Measurements from ENCODE around the gene FGF22. TPM values are rescaled to one million over a fixed set of nuclear protein-coding genes. Genes with fewer than 3 reads are reported as not detected.

FGF22 gene
- total and polyA plus RNA-seq, 2 of the 13 experiments (the other 11 are each of a cell fraction or from before 2014, with no cell fraction given), result 0.24 TPM; not detected in 1

DNA sequence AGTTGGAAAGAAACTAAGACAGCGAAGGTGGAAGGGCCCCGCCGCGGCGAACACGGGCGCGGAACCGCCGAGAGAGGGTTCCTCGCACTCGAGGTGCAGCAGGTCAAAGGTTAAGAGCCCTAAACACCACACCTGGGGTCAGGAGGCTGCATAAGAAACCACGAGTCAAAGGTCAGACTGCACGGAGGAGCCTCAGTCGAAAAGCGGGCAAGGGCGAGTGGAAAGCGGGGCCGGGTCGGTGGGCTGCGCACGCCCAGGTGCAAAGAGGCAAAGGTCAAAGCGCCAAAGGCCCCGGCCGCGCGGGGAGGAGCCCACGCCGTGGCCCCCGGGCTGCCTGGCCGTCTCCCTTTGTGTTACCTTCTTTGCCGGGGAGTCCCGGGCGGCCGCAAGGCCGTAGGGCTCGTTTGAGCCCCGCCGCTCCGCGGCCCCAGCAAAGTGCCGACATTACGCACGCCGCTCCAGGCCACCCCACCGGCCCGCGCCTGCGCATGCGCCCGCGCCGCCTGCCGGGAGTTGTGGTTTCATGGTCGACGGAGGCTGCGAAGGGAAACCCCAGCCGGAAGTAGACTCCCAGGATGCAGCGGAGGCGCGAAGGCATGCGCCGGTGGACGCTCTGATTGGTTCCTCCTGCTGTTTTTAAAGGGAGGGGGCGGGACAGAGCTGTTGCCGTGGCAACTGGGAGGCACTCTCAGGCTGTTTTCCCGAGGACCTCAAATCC, 6.5 kb upstream of the FGF22 start, which contains the start of gene POLRMT (continued):
- TF ChIP-seq, protein P1, sequence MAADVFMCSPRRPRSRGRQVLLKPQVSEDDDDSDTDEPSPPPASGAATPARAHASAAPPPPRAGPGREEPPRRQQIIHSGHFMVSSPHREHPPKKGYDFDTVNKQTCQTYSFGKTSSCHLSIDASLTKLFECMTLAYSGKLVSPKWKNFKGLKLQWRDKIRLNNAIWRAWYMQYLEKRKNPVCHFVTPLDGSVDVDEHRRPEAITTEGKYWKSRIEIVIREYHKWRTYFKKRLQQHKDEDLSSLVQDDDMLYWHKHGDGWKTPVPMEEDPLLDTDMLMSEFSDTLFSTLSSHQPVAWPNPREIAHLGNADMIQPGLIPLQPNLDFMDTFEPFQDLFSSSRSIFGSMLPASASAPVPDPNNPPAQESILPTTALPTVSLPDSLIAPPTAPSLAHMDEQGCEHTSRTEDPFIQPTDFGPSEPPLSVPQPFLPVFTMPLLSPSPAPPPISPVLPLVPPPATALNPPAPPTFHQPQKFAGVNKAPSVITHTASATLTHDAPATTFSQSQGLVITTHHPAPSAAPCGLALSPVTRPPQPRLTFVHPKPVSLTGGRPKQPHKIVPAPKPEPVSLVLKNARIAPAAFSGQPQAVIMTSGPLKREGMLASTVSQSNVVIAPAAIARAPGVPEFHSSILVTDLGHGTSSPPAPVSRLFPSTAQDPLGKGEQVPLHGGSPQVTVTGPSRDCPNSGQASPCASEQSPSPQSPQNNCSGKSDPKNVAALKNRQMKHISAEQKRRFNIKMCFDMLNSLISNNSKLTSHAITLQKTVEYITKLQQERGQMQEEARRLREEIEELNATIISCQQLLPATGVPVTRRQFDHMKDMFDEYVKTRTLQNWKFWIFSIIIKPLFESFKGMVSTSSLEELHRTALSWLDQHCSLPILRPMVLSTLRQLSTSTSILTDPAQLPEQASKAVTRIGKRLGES (CRISPR knock-in tag; IDR thresholded peaks at IDR 0.05; ENCODE audit: borderline replicate concordance), result peak; percentile 26; the same call in 1 of the 2 replicates
- peak; percentile 70; the same call in 1 of the 2 replicates for TF ChIP-seq IRF2 (CRISPR knock-in tag; IDR thresholded peaks at IDR 0.05)
- TF ChIP-seq, protein P2, sequence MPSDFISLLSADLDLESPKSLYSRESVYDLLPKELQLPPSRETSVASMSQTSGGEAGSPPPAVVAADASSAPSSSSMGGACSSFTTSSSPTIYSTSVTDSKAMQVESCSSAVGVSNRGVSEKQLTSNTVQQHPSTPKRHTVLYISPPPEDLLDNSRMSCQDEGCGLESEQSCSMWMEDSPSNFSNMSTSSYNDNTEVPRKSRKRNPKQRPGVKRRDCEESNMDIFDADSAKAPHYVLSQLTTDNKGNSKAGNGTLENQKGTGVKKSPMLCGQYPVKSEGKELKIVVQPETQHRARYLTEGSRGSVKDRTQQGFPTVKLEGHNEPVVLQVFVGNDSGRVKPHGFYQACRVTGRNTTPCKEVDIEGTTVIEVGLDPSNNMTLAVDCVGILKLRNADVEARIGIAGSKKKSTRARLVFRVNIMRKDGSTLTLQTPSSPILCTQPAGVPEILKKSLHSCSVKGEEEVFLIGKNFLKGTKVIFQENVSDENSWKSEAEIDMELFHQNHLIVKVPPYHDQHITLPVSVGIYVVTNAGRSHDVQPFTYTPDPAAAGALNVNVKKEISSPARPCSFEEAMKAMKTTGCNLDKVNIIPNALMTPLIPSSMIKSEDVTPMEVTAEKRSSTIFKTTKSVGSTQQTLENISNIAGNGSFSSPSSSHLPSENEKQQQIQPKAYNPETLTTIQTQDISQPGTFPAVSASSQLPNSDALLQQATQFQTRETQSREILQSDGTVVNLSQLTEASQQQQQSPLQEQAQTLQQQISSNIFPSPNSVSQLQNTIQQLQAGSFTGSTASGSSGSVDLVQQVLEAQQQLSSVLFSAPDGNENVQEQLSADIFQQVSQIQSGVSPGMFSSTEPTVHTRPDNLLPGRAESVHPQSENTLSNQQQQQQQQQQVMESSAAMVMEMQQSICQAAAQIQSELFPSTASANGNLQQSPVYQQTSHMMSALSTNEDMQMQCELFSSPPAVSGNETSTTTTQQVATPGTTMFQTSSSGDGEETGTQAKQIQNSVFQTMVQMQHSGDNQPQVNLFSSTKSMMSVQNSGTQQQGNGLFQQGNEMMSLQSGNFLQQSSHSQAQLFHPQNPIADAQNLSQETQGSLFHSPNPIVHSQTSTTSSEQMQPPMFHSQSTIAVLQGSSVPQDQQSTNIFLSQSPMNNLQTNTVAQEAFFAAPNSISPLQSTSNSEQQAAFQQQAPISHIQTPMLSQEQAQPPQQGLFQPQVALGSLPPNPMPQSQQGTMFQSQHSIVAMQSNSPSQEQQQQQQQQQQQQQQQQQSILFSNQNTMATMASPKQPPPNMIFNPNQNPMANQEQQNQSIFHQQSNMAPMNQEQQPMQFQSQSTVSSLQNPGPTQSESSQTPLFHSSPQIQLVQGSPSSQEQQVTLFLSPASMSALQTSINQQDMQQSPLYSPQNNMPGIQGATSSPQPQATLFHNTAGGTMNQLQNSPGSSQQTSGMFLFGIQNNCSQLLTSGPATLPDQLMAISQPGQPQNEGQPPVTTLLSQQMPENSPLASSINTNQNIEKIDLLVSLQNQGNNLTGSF (CRISPR knock-in tag; IDR thresholded peaks at IDR 0.05), result no peak
- no peak for TF ChIP-seq ZNF44 (CRISPR knock-in tag; IDR thresholded peaks at IDR 0.05)
- 0 out of 2 replicates have a peak, but pooled peaks have one; percentile 36 for TF ChIP-seq ZNF557 (CRISPR knock-in tag; IDR thresholded peaks at IDR 0.05)
- 0 out of 2 replicates have a peak, but pooled peaks have one; percentile 23 for TF ChIP-seq KLF11 (CRISPR knock-in tag; IDR thresholded peaks at IDR 0.05)
- TF ChIP-seq NFKB2 (CRISPR knock-in tag; IDR thresholded peaks at IDR 0.05; ENCODE audit: borderline replicate concordance), result peak; percentile 87; the same call in 1 of the 2 replicates
- TF ChIP-seq, protein P3, sequence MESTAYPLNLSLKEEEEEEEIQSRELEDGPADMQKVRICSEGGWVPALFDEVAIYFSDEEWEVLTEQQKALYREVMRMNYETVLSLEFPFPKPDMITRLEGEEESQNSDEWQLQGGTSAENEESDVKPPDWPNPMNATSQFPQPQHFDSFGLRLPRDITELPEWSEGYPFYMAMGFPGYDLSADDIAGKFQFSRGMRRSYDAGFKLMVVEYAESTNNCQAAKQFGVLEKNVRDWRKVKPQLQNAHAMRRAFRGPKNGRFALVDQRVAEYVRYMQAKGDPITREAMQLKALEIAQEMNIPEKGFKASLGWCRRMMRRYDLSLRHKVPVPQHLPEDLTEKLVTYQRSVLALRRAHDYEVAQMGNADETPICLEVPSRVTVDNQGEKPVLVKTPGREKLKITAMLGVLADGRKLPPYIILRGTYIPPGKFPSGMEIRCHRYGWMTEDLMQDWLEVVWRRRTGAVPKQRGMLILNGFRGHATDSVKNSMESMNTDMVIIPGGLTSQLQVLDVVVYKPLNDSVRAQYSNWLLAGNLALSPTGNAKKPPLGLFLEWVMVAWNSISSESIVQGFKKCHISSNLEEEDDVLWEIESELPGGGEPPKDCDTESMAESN (CRISPR knock-in tag; conservative IDR thresholded peaks at IDR 0.05), result no peak
- peak; percentile 78; the same call in 1 of the 2 replicates for TF ChIP-seq ZFP90 (CRISPR knock-in tag; IDR thresholded peaks at IDR 0.05; ENCODE audit: borderline replicate concordance)
- TF ChIP-seq HDAC1 (CRISPR knock-in tag; IDR thresholded peaks at IDR 0.05), result peak; percentile 57
- TF ChIP-seq, protein P4, sequence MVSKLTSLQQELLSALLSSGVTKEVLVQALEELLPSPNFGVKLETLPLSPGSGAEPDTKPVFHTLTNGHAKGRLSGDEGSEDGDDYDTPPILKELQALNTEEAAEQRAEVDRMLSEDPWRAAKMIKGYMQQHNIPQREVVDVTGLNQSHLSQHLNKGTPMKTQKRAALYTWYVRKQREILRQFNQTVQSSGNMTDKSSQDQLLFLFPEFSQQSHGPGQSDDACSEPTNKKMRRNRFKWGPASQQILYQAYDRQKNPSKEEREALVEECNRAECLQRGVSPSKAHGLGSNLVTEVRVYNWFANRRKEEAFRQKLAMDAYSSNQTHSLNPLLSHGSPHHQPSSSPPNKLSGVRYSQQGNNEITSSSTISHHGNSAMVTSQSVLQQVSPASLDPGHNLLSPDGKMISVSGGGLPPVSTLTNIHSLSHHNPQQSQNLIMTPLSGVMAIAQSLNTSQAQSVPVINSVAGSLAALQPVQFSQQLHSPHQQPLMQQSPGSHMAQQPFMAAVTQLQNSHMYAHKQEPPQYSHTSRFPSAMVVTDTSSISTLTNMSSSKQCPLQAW (CRISPR knock-in tag; IDR thresholded peaks at IDR 0.05), result 0 out of 2 replicates have a peak, but pooled peaks have one; percentile 16
- TF ChIP-seq ZNF329 (CRISPR knock-in tag; IDR thresholded peaks at IDR 0.05; ENCODE audit: low read depth), result no peak
- no peak for TF ChIP-seq CCAR2 (optimal IDR thresholded peaks at IDR 0.05; ENCODE audit: low read depth, low read length)
- no peak for TF ChIP-seq NBN (conservative IDR thresholded peaks at IDR 0.05)
- no peak for TF ChIP-seq LCORL (IDR thresholded peaks at IDR 0.05)
- TF ChIP-seq LCORL (CRISPR knock-in tag; IDR thresholded peaks at IDR 0.05), result 0 out of 2 replicates have a peak, but pooled peaks have one; percentile 17
- no peak for TF ChIP-seq DNMT3B (CRISPR knock-in tag; conservative IDR thresholded peaks at IDR 0.05)
- TF ChIP-seq NCOR1 (IDR thresholded peaks at IDR 0.05; ENCODE audit: borderline replicate concordance, low read length), result peak; percentile 38; the same call in 1 of the 2 replicates
